WI38 (cell line): ENCODE measurements around the gene HS2ST1.

Experiments
- H3K4me3 ChIP-seq: 2 replicates; pipeline ENCODE4 v1.5.1; 2011; ENCODE audit warnings: low read depth, mild to moderate bottlenecking, control low read depth, low read length
- CTCF ChIP-seq: IDR thresholded peaks from 2 replicates; pipeline ENCODE4 v1.5.1; 2012; ENCODE audit warnings: low read depth, mild to moderate bottlenecking, control low read depth, low read length

HS2ST1 gene

GRCh38 chr1:87155170-87155569 is 240.7 kb downstream of the HS2ST1 start:
- TF ChIP-seq CTCF = no peak
- no peak overlapping the region for H3K4me3 ChIP-seq

GRCh38 chr1:87155648-87156047 is 241.2 kb downstream of the HS2ST1 start:
- TF ChIP-seq CTCF = no peak
- no peak overlapping the region for H3K4me3 ChIP-seq

- no peak for TF ChIP-seq CTCF
- no peak overlapping the region for H3K4me3 ChIP-seq
Observed at GRCh38 chr1:87156124-87156523, 241.7 kb downstream of the HS2ST1 start.

- no peak for TF ChIP-seq CTCF
- H3K4me3 ChIP-seq = no peak overlapping the region
Observed at GRCh38 chr1:87159378-87159915, 245.0 kb downstream of the HS2ST1 start.
